K562 (cell line): ENCODE data around the gene PDE3A. TPM values are rescaled to one million over a fixed set of nuclear protein-coding genes. Genes with fewer than 3 reads are reported as not detected.

ENCODE experiments used
- ATAC-seq: fragments of 200-7000 bp; cut with Tn5 transposase; 3 replicates; pipeline ENCODE4 v1.9.1; 2020; ENCODE audit warnings: moderate library complexity
- BruUV-seq: library from RNA; stranded (reverse); fragments of 400-500 nt; replicated peaks from 2 replicates; lab custom pipeline; 2021; lab: Mats Ljungman, UMichigan
- CTCF ChIA-PET: fragments of 300-600 bp; formaldehyde crosslinking; extraction: SDS; loops from one replicate; lab custom pipeline; 2021; ENCODE audit warnings: low intra/inter-chr PET ratio; lab: Yijun Ruan, JAX
- POLR2A ChIA-PET: fragments of 300-600, 350-650 bp; sonication (Branson Sonifier 250); formaldehyde crosslinking; extraction: SDS; loops from one replicate; lab custom pipeline; 2021; ENCODE audit warnings: antibody characterized with exemption, inconsistent platforms; lab: Yijun Ruan, JAX
- DNase-seq, 4 experiments: peaks; one replicate each; pipeline versions ENCODE4 v3.0.0 to v3.0.0-alpha.2; 2011 to 2018; ENCODE audit warnings: low spot score in 3 of 4, mixed read lengths in 3 of 4; ENCODE audit errors: extremely low read depth in 1 of 4
- FAIRE-seq: peaks from 2 replicates; lab custom pipeline; 2011; peaks lifted over from hg19 to GRCh38; lab: Jason Lieb, UNC
- H2AFZ ChIP-seq: 2 replicates; pipeline ENCODE4 v1.6.0; 2011; ENCODE audit warnings: low read depth, low read length, control low read depth, inconsistent platforms
- H3K27ac ChIP-seq: fragments of 200-600 bp; 3 replicates; pipeline ENCODE4 v1.8.0; 2011; ENCODE audit warnings: low read depth, mild to moderate bottlenecking, control low read depth, inconsistent platforms, low read length, moderate library complexity, mixed read lengths; ENCODE audit errors: extremely low read depth
- H3K27me3 ChIP-seq, 2 experiments: fragments of 300-600 bp in 1 of 2; 2 replicates in 1 of 2; 3 replicates in 1 of 2; pipeline versions ENCODE4 v1.6.0 to v1.8.0; 2011; ENCODE audit warnings: inconsistent platforms in 2 of 2, low read length in 2 of 2, mild to moderate bottlenecking in 1 of 2, mixed read lengths in 1 of 2, moderate library complexity in 1 of 2; ENCODE audit not compliant: control insufficient read depth in 2 of 2, insufficient read depth in 2 of 2
- H3K36me3 ChIP-seq: fragments of 300-600 bp; 3 replicates; pipeline ENCODE4 v1.8.0; 2011; ENCODE audit warnings: mild to moderate bottlenecking, low read length, inconsistent platforms; ENCODE audit not compliant: control insufficient read depth, insufficient read depth
- H3K4me1 ChIP-seq, 2 experiments: fragments of 200-600 bp in 1 of 2; replicated peaks in 1 of 2; 2 replicates in 1 of 2; 3 replicates in 1 of 2; pipeline versions ENCODE4 v1.5.1 to v1.8.0; 2011; ENCODE audit warnings: inconsistent platforms in 2 of 2, low read length in 2 of 2, mild to moderate bottlenecking in 1 of 2, mixed read lengths in 1 of 2, moderate library complexity in 1 of 2; ENCODE audit not compliant: control insufficient read depth in 2 of 2, insufficient read depth in 2 of 2
- H3K4me2 ChIP-seq: 2 replicates; pipeline ENCODE4 v1.6.1; 2011; ENCODE audit warnings: low read length, control low read depth, inconsistent platforms, mixed read lengths; ENCODE audit not compliant: insufficient read depth
- H3K4me3 ChIP-seq: fragments of 200-600 bp; sonication (generic), shearing (Covaris generic); 2 replicates; pipeline ENCODE4 v1.5.1; 2016; ENCODE audit warnings: control low read depth, inconsistent platforms
- H3K79me2 ChIP-seq: fragments of 200-600 bp; 3 replicates; pipeline ENCODE4 v1.8.0; 2011; ENCODE audit warnings: low read length, inconsistent platforms; ENCODE audit not compliant: control insufficient read depth, insufficient read depth
- H3K9ac ChIP-seq, 2 experiments: 2 replicates each; pipeline versions ENCODE4 v1.6.0 to v1.6.1; 2011; ENCODE audit warnings: low read depth in 2 of 2, low read length in 2 of 2, control low read depth in 1 of 2, inconsistent platforms in 1 of 2, mild to moderate bottlenecking in 1 of 2, mixed read lengths in 1 of 2; ENCODE audit not compliant: insufficient read depth in 1 of 2
- H3K9me1 ChIP-seq: one replicate; pipeline ENCODE4 v1.6.0; 2011; ENCODE audit warnings: inconsistent platforms, mild to moderate bottlenecking, low read length, moderate library complexity; ENCODE audit not compliant: control insufficient read depth, insufficient read depth
- H3K9me3 ChIP-seq: replicated peaks from 2 replicates; pipeline ENCODE4 v1.5.1; 2011; ENCODE audit warnings: low read depth, low read length, inconsistent platforms; ENCODE audit not compliant: control insufficient read depth, insufficient read depth
- H4K20me1 ChIP-seq: replicated peaks from 2 replicates; pipeline ENCODE4 v1.6.1; 2011; ENCODE audit warnings: low read length, inconsistent platforms, mixed read lengths; ENCODE audit not compliant: control insufficient read depth, insufficient read depth
- ESRRA ChIP-seq: fragments of 450-650 bp; IDR thresholded peaks from 2 replicates; pipeline ENCODE4 v1.6.1; 2014; ENCODE audit warnings: low read depth, mild to moderate bottlenecking, moderate library complexity, borderline replicate concordance
- ETS2 ChIP-seq: IDR thresholded peaks from 2 replicates; pipeline ENCODE4 v1.6.1; 2016; ENCODE audit warnings: borderline replicate concordance, missing genetic modification characterization, mild to moderate bottlenecking, moderate library complexity, missing compliant biosample characterization; ENCODE audit not compliant: poor library complexity, severe bottlenecking
- MED1 ChIP-seq: sonication (generic); formaldehyde crosslinking; IDR thresholded peaks from 2 replicates; pipeline ENCODE4 v1.8.1; 2023; ENCODE audit warnings: missing genetic modification reagents, borderline replicate concordance
- NELFE ChIP-seq: IDR thresholded peaks from 2 replicates; pipeline ENCODE4 v1.6.1; 2011; ENCODE audit warnings: mild to moderate bottlenecking; ENCODE audit not compliant: insufficient read depth, insufficient read length
- PCBP1 ChIP-seq: fragments of 200-400 bp; formaldehyde crosslinking; IDR thresholded peaks from 2 replicates; pipeline ENCODE4 v1.6.1; 2018; ENCODE audit warnings: mild to moderate bottlenecking, low read depth, low read length; ENCODE audit not compliant: poor library complexity, severe bottlenecking
- TEAD4 ChIP-seq, 2 experiments: sonication (generic) in 1 of 2; formaldehyde crosslinking in 1 of 2; IDR thresholded peaks; 2 replicates each; pipeline versions ENCODE4 v1.6.1 to v1.8.0; 2012 to 2022; ENCODE audit warnings: borderline replicate concordance in 1 of 2, inconsistent platforms in 1 of 2, low read length in 1 of 2, mild to moderate bottlenecking in 1 of 2, missing genetic modification reagents in 1 of 2
- ZNF197 ChIP-seq: fragments of 200-800 bp; sonication (Bioruptor generic); IDR thresholded peaks from 2 replicates; pipeline ENCODE4 v1.6.1; 2016; ENCODE audit warnings: low read depth, missing genetic modification characterization, missing compliant biosample characterization
- WGBS: fragments of 100-300 bp; shearing (Covaris generic); methylation state at CpG from one replicate; pipeline ENCODE4 v1.1.6; 2016; ENCODE audit warnings: low coverage, mixed read lengths; ENCODE audit not compliant: insufficient coverage; ENCODE audit errors: missing lambda C conversion rate; 5-methylcytosine and 5-hydroxymethylcytosine counted together
- in situ Hi-C: fragments of 300-500 bp; cut with MboI; formaldehyde crosslinking; loops from 4 replicates; pipeline ENCODE4 v1.15.0; 2018; ENCODE audit warnings: inconsistent platforms, mixed read lengths
- intact Hi-C: fragments of 100-400 bp; cut with micrococcal nuclease; formaldehyde crosslinking; loops from 2 replicates; pipeline ENCODE4 v1.14.2; 2022
- polyA plus RNA-seq, 8 experiments: library from polyadenylated mRNA; depleted of rRNA in 4 of 8; stranded (reverse) in 5 of 8; unstranded in 3 of 8; fragments of >200 nt; fragmentation: Nextera tagmentation in 2 of 8; fragmentation: Illumina TruSeq in 1 of 8; extraction: Ambion mirVana in 2 of 8; extraction: Trizol in 1 of 8; gene quantifications; 2 replicates each; pipeline versions ENCODE4 v1.2.1 to v1.2.3, GENCODE V29; 2011 to 2014; ENCODE audit warnings: inconsistent platforms in 1 of 8, missing spikeins in 1 of 8
- total RNA-seq, 7 experiments: library from RNA; depleted of rRNA in 6 of 7; stranded (reverse); fragments of >200 nt in 6 of 7; fragmentation: Illumina TruSeq in 2 of 7; extraction: Trizol in 2 of 7; gene quantifications; 2 replicates each; pipeline versions ENCODE4 v1.2.1 to v1.2.3, GENCODE V29; 2011 to 2021; ENCODE audit warnings: low replicate concordance in 1 of 7

PDE3A gene
- total and polyA plus RNA-seq, 9 of the 15 experiments (the other 6 are each of a cell fraction or from before 2014, with no cell fraction given), result 0.02 TPM; not detected in 8

GRCh38 chr12:20367583-20368113 is 689 bp upstream of the PDE3A start:
- H3K9me1 ChIP-seq, result no peaks in the 10 kb centered on the region
- intact Hi-C loops (no loop called here), in situ Hi-C loops (no loop called here)
- no peaks in the 10 kb centered on the region for H3K27me3 ChIP-seq
- CTCF ChIA-PET, result no interaction called here
- ATAC-seq, result no peak
- no TSS peak for BruUV-seq
- H3K36me3 ChIP-seq, result no peaks in the 10 kb centered on the region
- H3K4me3 ChIP-seq, result no peak overlapping the region
- no peaks in the 10 kb centered on the region for H4K20me1 ChIP-seq
- no peak overlapping the region for H3K9ac ChIP-seq
- H3K27ac ChIP-seq, result no peak overlapping the region
- H3K4me1 ChIP-seq, result no peaks in the 10 kb centered on the region
- POLR2A ChIA-PET, result no interaction called here
- H3K4me2 ChIP-seq, result no peak overlapping the region
- H2AFZ ChIP-seq, result no peak overlapping the region
- H3K79me2 ChIP-seq, result no peaks in the 10 kb centered on the region
- FAIRE-seq, result no peak
- no peak for DNase-seq
- WGBS, result 0% methylated on average over 2 of the region's 3 CpGs
- TF ChIP-seq ETS2, result no peak
- TF ChIP-seq, all 486 proteins: peak for 0
- H3K9me3 ChIP-seq, result no peaks in the 10 kb centered on the region

- Histone ChIP-seq H3K4me3 (no peak overlapping the region), H3K9me3 (no peaks in the 10 kb centered on the region), H2AFZ (no peak overlapping the region), H3K79me2 (no peaks in the 10 kb centered on the region), H3K36me3 (no peaks in the 10 kb centered on the region), H3K4me1 (no peaks in the 10 kb centered on the region), H3K9ac (no peak overlapping the region), H3K27me3 (no peaks in the 10 kb centered on the region), H3K4me2 (no peak overlapping the region), H3K9me1 (no peaks in the 10 kb centered on the region), H4K20me1 (no peaks in the 10 kb centered on the region), H3K27ac (no peak overlapping the region)
- FAIRE-seq (no peak), DNase-seq (no peak), ATAC-seq (no peak)
- no TSS peak for BruUV-seq
- no peak for TF ChIP-seq ZNF197
- no peak for TF ChIP-seq MED1 (CRISPR knock-in tag)
- no peak for TF ChIP-seq PCBP1
- no peak for TF ChIP-seq ESRRA
- TF ChIP-seq TEAD4 (IDR thresholded peaks at IDR 0.05; ENCODE audit: low read length), result no peak
- TF ChIP-seq TEAD4 (CRISPR knock-in tag; IDR thresholded peaks at IDR 0.05; ENCODE audit: borderline replicate concordance), result no peak
- no peak for TF ChIP-seq NELFE
- ChIA-PET CTCF (no interaction called here), POLR2A (no interaction called here)
- 10% methylated on average over 21 of the region's 50 CpGs for WGBS
- intact Hi-C loops (no loop called here), in situ Hi-C loops (no loop called here)
Measured at GRCh38 chr12:20368651-20369304, 441 bp downstream of the PDE3A start.
